ENCODE results near the gene NRL. TPM values are rescaled to one million over a fixed set of nuclear protein-coding genes. Genes with fewer than 3 reads are reported as not detected.

NRL gene
- polyA plus RNA-seq, 3 donors, result 1.5 to 1.7 (median 1.6) TPM

Other genes with a start within 250 kb of the NRL start
- gene DHRS4, start 161.2 kb downstream of the NRL start, polyA plus RNA-seq, result 10 to 100 TPM; 30.6 to 56.1 (median 55.8) TPM
- gene DHRS4L2, start 126.0 kb downstream of the NRL start, polyA plus RNA-seq, result 10 to 100 TPM; 21.3 to 51.4 (median 26.8) TPM
- under 1 TPM; 0.10 to 0.56 (median 0.52) TPM for gene CARMIL3, start 62.9 kb downstream of the NRL start, polyA plus RNA-seq
- under 1 TPM in 1 of 3 donors, not detected in 2; 0.01 TPM for gene CPNE6, start 43.4 kb downstream of the NRL start, polyA plus RNA-seq
- 10 to 100 TPM; 22.0 to 75.5 (median 29.5) TPM for gene PCK2, start 20.6 kb downstream of the NRL start, polyA plus RNA-seq
- gene DCAF11, start 172 bp downstream of the NRL start, polyA plus RNA-seq, result 10 to 100 TPM; 27.7 to 65.1 (median 35.6) TPM
- 1 to 10 TPM in 1 of 3 donors, under 1 TPM in 1, not detected in 1; 0.61 to 4.6 TPM for gene FITM1, start 15.7 kb upstream of the NRL start, polyA plus RNA-seq
- 100 to 1,000 TPM in 2 of 3 donors, 10 to 100 TPM in 1; 98.0 to 228 (median 151) TPM for gene PSME1, start 21.2 kb upstream of the NRL start, polyA plus RNA-seq
- gene EMC9, start 26.6 kb upstream of the NRL start, polyA plus RNA-seq, result 10 to 100 TPM; 16.3 to 17.3 (median 17.2) TPM
- 100 to 1,000 TPM in 2 of 3 donors, 10 to 100 TPM in 1; 73.7 to 193 (median 107) TPM for gene PSME2, start 31.7 kb upstream of the NRL start, polyA plus RNA-seq
- 10 to 100 TPM; 36.9 to 49.6 (median 39.3) TPM for gene RNF31, start 32.5 kb upstream of the NRL start, polyA plus RNA-seq
- 10 to 100 TPM; 36.3 to 79.1 (median 42.5) TPM for gene IRF9, start 46.3 kb upstream of the NRL start, polyA plus RNA-seq
- 10 to 100 TPM in 1 of 3 donors, 1 to 10 TPM in 2; 3.9 to 19.8 (median 9.4) TPM for gene REC8, start 57.1 kb upstream of the NRL start, polyA plus RNA-seq
- 10 to 100 TPM; 11.7 to 36.1 (median 26.7) TPM for gene IPO4, start 73.9 kb upstream of the NRL start, polyA plus RNA-seq
- 10 to 100 TPM; 13.6 to 44.0 (median 37.7) TPM for gene TM9SF1, start 80.5 kb upstream of the NRL start, polyA plus RNA-seq
- under 1 TPM in 2 of 3 donors, not detected in 1; 0.05 to 0.06 TPM for gene TSSK4, start 90.7 kb upstream of the NRL start, polyA plus RNA-seq
- 100 to 1,000 TPM in 1 of 3 donors, 10 to 100 TPM in 2; 59.6 to 108 (median 85.4) TPM for gene CHMP4A, start 98.5 kb upstream of the NRL start, polyA plus RNA-seq
- 10 to 100 TPM; 17.7 to 47.6 (median 21.9) TPM for gene MDP1, start 101.1 kb upstream of the NRL start, polyA plus RNA-seq
- 100 to 1,000 TPM in 2 of 3 donors, 10 to 100 TPM in 1; 82.9 to 296 (median 245) TPM for gene NEDD8, start 117.4 kb upstream of the NRL start, polyA plus RNA-seq
- gene GMPR2, start 118.0 kb upstream of the NRL start, polyA plus RNA-seq, result 10 to 100 TPM; 37.3 to 52.7 (median 52.0) TPM
- 10 to 100 TPM; 35.3 to 58.9 (median 49.3) TPM for gene TINF2, start 127.7 kb upstream of the NRL start, polyA plus RNA-seq
- 1 to 10 TPM; 2.5 to 4.6 (median 3.3) TPM for gene TGM1, start 148.2 kb upstream of the NRL start, polyA plus RNA-seq
- 10 to 100 TPM; 20.7 to 27.0 (median 23.0) TPM for gene RABGGTA, start 156.6 kb upstream of the NRL start, polyA plus RNA-seq
- gene DHRS1, start 184.8 kb upstream of the NRL start, polyA plus RNA-seq, result 10 to 100 TPM; 11.3 to 26.4 (median 14.8) TPM
- gene NOP9, start 184.9 kb upstream of the NRL start, polyA plus RNA-seq, result 10 to 100 TPM in 2 of 3 donors, 1 to 10 TPM in 1; 6.8 to 11.6 (median 11.0) TPM
- gene CIDEB, start 193.0 kb upstream of the NRL start, polyA plus RNA-seq, result 10 to 100 TPM; 10.3 to 18.0 (median 10.6) TPM
- 1 to 10 TPM in 2 of 3 donors, under 1 TPM in 1; 0.79 to 5.9 (median 2.6) TPM for gene LTB4R2, start 195.2 kb upstream of the NRL start, polyA plus RNA-seq
- 10 to 100 TPM in 1 of 3 donors, 1 to 10 TPM in 2; 5.1 to 13.3 (median 6.2) TPM for gene LTB4R, start 196.6 kb upstream of the NRL start, polyA plus RNA-seq
- 100 to 1,000 TPM in 1 of 3 donors, 10 to 100 TPM in 1, 1 to 10 TPM in 1; 8.7 to 107 (median 56.4) TPM for gene ADCY4, start 220.1 kb upstream of the NRL start, polyA plus RNA-seq
- 10 to 100 TPM in 1 of 3 donors, 1 to 10 TPM in 2; 7.2 to 15.0 (median 8.4) TPM for gene RIPK3, start 225.0 kb upstream of the NRL start, polyA plus RNA-seq